ENCODE results near the gene TBC1D4. TPM values are rescaled to one million over a fixed set of nuclear protein-coding genes. Genes with fewer than 3 reads are reported as not detected.
"Not testable (repeated sequence)": the region's sequence is repeated elsewhere in the genome, so short reads cannot be mapped to it uniquely, and the experiment has no call there.

TBC1D4 gene
- total RNA-seq, 1 experiment from 2014 or later, result 15.1 TPM

GRCh38 chr13:75251188-75251587, 230.8 kb downstream of the TBC1D4 start:
- no TSS peak for BruUV-seq (replicated peaks)
- ChIA-PET POLR2A (ENCODE audit: unreplicated experiment) (no interaction called here), CTCF (no interaction called here)
- Histone ChIP-seq H3K4me2 (ENCODE audit: low read length) (no peak overlapping the region), H3K36me3 (ENCODE audit: low read depth, low read length) (no peaks in the 10 kb centered on the region), H2AFZ (ENCODE audit: low read length) (no peak overlapping the region), H3K9ac (ENCODE audit: low read length) (no peak overlapping the region), H3F3A (ENCODE audit: low read length, unreplicated experiment) (no peaks in the 10 kb centered on the region), H3K4me1 (ENCODE audit: insufficient read depth, low read length) (no peaks in the 10 kb centered on the region; the same call in 1 of the 2 replicates), H3K27me3 (ENCODE audit: low read length) (no peaks in the 10 kb centered on the region), H3K9me3 (ENCODE audit: low read length) (no peaks in the 10 kb centered on the region), H3K9me2 (replicated peaks; ENCODE audit: low read length) (no peaks in the 10 kb centered on the region), H3K79me2 (ENCODE audit: low read length) (no peaks in the 10 kb centered on the region), H3K4me3 (ENCODE audit: low read length) (no peak overlapping the region), H3K27ac (ENCODE audit: low read length) (no peak overlapping the region), H4K20me1 (ENCODE audit: low read length) (no peaks in the 10 kb centered on the region)
- no peak for TF ChIP-seq EZH2 (IDR thresholded peaks at IDR 0.05; ENCODE audit: low read length, unreplicated experiment)
- intact Hi-C loops (cut with micrococcal nuclease), result loop anchor here (10.0 kb wide), 1 partner anchor 676 kb away; no protein-coding TSS in a partner anchor
- ATAC-seq (no peak), DNase-seq (no peak)

- no peaks in the 10 kb centered on the region for H3K79me2 ChIP-seq (ENCODE audit: low read length)
- no peak overlapping the region for H2AFZ ChIP-seq (ENCODE audit: low read length)
- ATAC-seq, result no peak
- no peak for DNase-seq
- H3K4me2 ChIP-seq (ENCODE audit: low read length), result no peak overlapping the region
- no peak overlapping the region for H3K4me3 ChIP-seq (ENCODE audit: low read length)
- H3K9me3 ChIP-seq (ENCODE audit: low read length), result no peaks in the 10 kb centered on the region
- no peak for TF ChIP-seq EZH2phosphoT487 (IDR thresholded peaks at IDR 0.05; ENCODE audit: borderline replicate concordance, low read length)
- TF ChIP-seq EZH2 (IDR thresholded peaks at IDR 0.05; ENCODE audit: low read length, unreplicated experiment), result no peak
- TF ChIP-seq CTCF (conservative IDR thresholded peaks at IDR 0.05; ENCODE audit: low read depth, low read length), result no peak
- ChIA-PET CTCF (no interaction called here), POLR2A (ENCODE audit: unreplicated experiment) (no interaction called here)
- no peaks in the 10 kb centered on the region for H4K20me1 ChIP-seq (ENCODE audit: low read length)
- H3K27me3 ChIP-seq (ENCODE audit: low read length), result no peaks in the 10 kb centered on the region
- no peaks in the 10 kb centered on the region for H3K9me2 ChIP-seq (replicated peaks; ENCODE audit: low read length)
- no peak overlapping the region for H3K27ac ChIP-seq (ENCODE audit: low read length)
- no peaks in the 10 kb centered on the region; the same call in 1 of the 2 replicates for H3K4me1 ChIP-seq (ENCODE audit: insufficient read depth, low read length)
- H3K36me3 ChIP-seq (ENCODE audit: low read depth, low read length), result no peaks in the 10 kb centered on the region
- intact Hi-C loops (cut with micrococcal nuclease), result loop anchor here (10.0 kb wide), 1 partner anchor 676 kb away; no protein-coding TSS in a partner anchor
- BruUV-seq (replicated peaks), result no TSS peak
- no peaks in the 10 kb centered on the region for H3F3A ChIP-seq (ENCODE audit: low read length, unreplicated experiment)
- no peak overlapping the region for H3K9ac ChIP-seq (ENCODE audit: low read length)
Observed at GRCh38 chr13:75250526-75251178, 231.3 kb downstream of the TBC1D4 start.

- H3K79me2 ChIP-seq (ENCODE audit: low read length); H3K36me3 ChIP-seq (ENCODE audit: low read depth, low read length); ATAC-seq; H3K9me3 ChIP-seq (ENCODE audit: low read length); H3K27me3 ChIP-seq (ENCODE audit: low read length); H3K4me3 ChIP-seq (ENCODE audit: low read length); intact Hi-C loops (cut with micrococcal nuclease); H3F3A ChIP-seq (ENCODE audit: low read length, unreplicated experiment); H3K9ac ChIP-seq (ENCODE audit: low read length); H4K20me1 ChIP-seq (ENCODE audit: low read length); BruUV-seq (replicated peaks); H3K9me2 ChIP-seq (replicated peaks; ENCODE audit: low read length); H3K27ac ChIP-seq (ENCODE audit: low read length); POLR2A ChIA-PET (ENCODE audit: unreplicated experiment); H3K4me2 ChIP-seq (ENCODE audit: low read length); H3K4me1 ChIP-seq (ENCODE audit: insufficient read depth, low read length); H2AFZ ChIP-seq (ENCODE audit: low read length); DNase-seq; CTCF ChIA-PET: not testable (repeated sequence)
Observed at GRCh38 chr13:75245578-75245977, 236.4 kb downstream of the TBC1D4 start.

- intact Hi-C loops (cut with micrococcal nuclease); H3K9ac ChIP-seq (ENCODE audit: low read length); H2AFZ ChIP-seq (ENCODE audit: low read length); H3K4me1 ChIP-seq (ENCODE audit: insufficient read depth, low read length); H3F3A ChIP-seq (ENCODE audit: low read length, unreplicated experiment); H3K27me3 ChIP-seq (ENCODE audit: low read length); H3K79me2 ChIP-seq (ENCODE audit: low read length); H3K27ac ChIP-seq (ENCODE audit: low read length); H3K4me2 ChIP-seq (ENCODE audit: low read length); H3K9me3 ChIP-seq (ENCODE audit: low read length); ATAC-seq; DNase-seq; H3K36me3 ChIP-seq (ENCODE audit: low read depth, low read length); CTCF ChIA-PET; H3K4me3 ChIP-seq (ENCODE audit: low read length); POLR2A ChIA-PET (ENCODE audit: unreplicated experiment); H3K9me2 ChIP-seq (replicated peaks; ENCODE audit: low read length); H4K20me1 ChIP-seq (ENCODE audit: low read length); BruUV-seq (replicated peaks): not testable (repeated sequence)
Observed at GRCh38 chr13:75240240-75240639, 241.7 kb downstream of the TBC1D4 start.
